Measurements from ENCODE around the gene GPR179.

GRCh38 chr17:38328620-38329019, 15.1 kb downstream of the GPR179 start:
- TF ChIP-seq CTCF (IDR thresholded peaks at IDR 0.05; ENCODE audit: low read depth, low read length) (no peak), EZH2phosphoT487 (IDR thresholded peaks at IDR 0.05; ENCODE audit: low read depth) (no peak)
